ENCODE data around the gene CPTP.

CPTP gene

DNA sequence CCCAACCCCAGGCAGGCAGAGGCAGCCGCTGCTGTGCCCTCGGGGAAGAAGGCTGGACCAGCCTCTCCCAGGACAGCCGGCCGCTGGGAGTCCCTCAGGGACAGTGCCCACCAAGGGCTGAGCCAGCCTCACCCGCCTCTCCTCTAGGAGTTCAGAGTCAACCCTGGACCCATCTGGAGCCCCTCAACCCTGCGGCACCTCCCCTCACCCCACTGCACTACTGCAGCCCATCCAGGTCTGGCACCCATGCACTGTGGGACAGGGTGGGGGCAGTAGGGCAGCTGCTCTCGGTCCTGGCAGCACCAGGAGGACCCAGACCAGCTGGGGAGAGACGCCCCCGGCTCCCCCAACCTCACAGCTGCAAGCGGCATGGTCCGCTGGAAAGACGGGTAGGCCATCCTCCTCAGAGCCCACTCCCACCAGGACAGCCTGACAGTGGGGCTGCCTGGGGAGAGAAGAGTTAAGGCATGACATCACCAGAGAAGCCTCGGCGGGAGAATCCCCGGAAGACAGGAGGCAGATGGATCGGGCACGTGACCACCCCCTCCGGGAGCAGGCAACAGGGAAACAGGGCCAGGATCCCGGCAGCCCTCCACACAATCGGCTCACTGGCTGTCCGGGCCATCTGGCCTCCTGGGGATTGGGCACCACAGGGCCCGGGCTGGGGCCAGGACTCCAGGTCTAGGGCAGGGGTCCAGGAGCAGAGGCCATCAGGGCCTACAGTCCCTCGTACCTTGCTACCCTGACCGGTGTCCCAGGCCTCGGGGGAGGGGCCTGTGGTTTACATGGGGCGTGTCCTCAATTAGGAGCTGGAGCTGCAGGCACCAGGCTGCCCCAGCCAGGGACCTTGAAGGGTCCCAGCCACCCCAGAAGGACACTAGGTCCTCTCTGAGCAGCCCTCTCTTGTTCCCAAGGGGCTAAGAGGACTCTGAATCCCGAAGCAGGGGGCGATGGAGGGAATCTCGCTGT lies 20.0 kb upstream of the CPTP start:
- peak overlapping the region; percentile 92 for H3K9ac ChIP-seq (ENCODE audit: insufficient read length, low read depth)
- H3K9me3 ChIP-seq (ENCODE audit: insufficient read depth, low read length): no peaks in the 10 kb centered on the region
- H3K4me1 ChIP-seq (ENCODE audit: insufficient read depth, insufficient read length): peaks cover 21% of the 10 kb centered on the region
- peaks cover 11% of the 10 kb centered on the region for H3K36me3 ChIP-seq (ENCODE audit: insufficient read depth, insufficient read length, low read length)
- no peak for TF ChIP-seq ZNF274 (IDR thresholded peaks at IDR 0.05; ENCODE audit: low read depth, low read length)
- TF ChIP-seq SUZ12 (IDR thresholded peaks at IDR 0.05; ENCODE audit: extremely low read depth, insufficient read depth, insufficient read length): no peak
- no peak for TF ChIP-seq YY1 (IDR thresholded peaks at IDR 0.05; ENCODE audit: insufficient read depth, insufficient read length)
- no peak for DNase-seq (ENCODE audit: low read depth, low spot score)
- peak overlapping the region; percentile 27 for H3K4me3 ChIP-seq (ENCODE audit: insufficient read length, low read depth)
- H3K27me3 ChIP-seq (ENCODE audit: insufficient read depth, insufficient read length): no peaks in the 10 kb centered on the region

DNA sequence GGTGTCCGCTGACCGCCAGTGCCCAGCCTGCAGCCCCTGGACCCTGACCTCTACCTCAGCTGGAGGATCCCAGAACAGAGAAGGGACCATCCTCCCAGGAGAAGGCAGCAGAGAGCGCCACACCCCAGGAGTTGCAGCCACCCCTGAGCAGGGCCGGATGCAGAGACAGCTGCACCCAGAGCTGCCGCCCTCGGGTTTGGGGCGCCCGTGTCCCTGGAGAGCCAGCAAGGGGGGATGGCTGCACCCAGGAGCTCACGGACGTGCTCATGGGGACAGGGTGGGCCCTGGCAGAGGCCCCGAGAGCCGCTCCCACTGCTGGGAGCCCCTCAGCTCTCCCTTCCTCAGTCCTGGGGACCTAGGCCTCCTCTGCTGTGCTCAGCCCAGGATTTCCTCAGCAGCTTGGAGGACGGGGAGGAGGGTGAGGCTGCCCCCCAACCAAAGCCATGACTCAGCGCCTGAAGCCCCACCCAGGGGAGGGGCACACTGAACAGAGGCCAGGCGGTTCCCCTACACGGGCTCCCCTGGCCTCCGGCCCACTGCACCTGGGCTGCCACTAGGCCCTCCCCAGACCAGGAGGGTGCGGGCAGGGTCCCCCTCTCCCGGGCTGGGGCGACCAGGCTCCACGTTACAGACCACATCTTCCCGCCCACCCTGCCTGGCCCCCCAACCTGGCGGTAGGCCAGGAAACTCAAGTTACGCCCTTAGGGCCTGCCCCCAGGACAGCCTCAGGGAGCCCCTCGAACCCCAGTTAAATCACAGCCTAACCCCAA lies 19.1 kb upstream of the CPTP start:
- H3K36me3 ChIP-seq (ENCODE audit: insufficient read depth, insufficient read length, low read length): peaks cover 19% of the 10 kb centered on the region
- peak overlapping the region; percentile 27 for H3K4me3 ChIP-seq (ENCODE audit: insufficient read length, low read depth)
- DNase-seq (ENCODE audit: low read depth, low spot score): no peak
- H3K9ac ChIP-seq (ENCODE audit: insufficient read length, low read depth): peak overlapping the region; percentile 92
- TF ChIP-seq YY1 (IDR thresholded peaks at IDR 0.05; ENCODE audit: insufficient read depth, insufficient read length) (no peak), SUZ12 (IDR thresholded peaks at IDR 0.05; ENCODE audit: extremely low read depth, insufficient read depth, insufficient read length) (no peak), ZNF274 (IDR thresholded peaks at IDR 0.05; ENCODE audit: low read depth, low read length) (no peak)
- H3K9me3 ChIP-seq (ENCODE audit: insufficient read depth, low read length): no peaks in the 10 kb centered on the region
- peaks cover 25% of the 10 kb centered on the region for H3K4me1 ChIP-seq (ENCODE audit: insufficient read depth, insufficient read length)
- H3K27me3 ChIP-seq (ENCODE audit: insufficient read depth, insufficient read length): no peaks in the 10 kb centered on the region

DNA sequence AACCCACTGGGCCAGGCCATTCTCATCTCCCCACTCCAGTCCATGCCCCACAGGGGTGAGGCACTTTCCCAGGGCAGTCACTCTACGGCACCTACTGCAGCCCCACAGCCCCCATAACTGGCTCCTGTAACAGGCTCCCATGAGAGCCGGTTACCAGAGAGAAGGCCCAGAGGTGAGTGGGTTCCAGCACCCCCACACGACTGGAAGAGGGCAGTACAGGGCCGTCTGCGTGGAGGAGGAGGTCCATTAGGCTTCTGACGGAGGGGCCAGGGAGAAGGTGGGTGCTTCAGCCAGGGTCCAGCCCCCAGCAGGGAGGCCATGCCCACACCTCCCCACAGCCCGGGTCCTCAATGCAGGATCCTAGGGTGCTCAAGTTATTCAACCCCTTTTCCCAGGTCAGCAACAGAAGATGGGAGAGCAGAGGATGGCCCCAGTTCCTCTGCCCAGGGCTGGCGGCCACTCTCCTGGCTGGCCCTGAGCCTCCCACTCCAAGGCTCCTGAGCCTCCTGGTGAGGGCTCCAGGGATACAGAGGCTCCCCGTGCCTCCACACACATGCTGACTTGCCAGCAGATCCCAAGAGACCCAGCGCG lies 18.4 kb upstream of the CPTP start:
- H3K9me3 ChIP-seq (ENCODE audit: insufficient read depth, low read length): no peaks in the 10 kb centered on the region
- peak overlapping the region; percentile 72 for H3K4me3 ChIP-seq (ENCODE audit: insufficient read length, low read depth)
- TF ChIP-seq YY1 (IDR thresholded peaks at IDR 0.05; ENCODE audit: insufficient read depth, insufficient read length) (no peak), SUZ12 (IDR thresholded peaks at IDR 0.05; ENCODE audit: extremely low read depth, insufficient read depth, insufficient read length) (no peak), ZNF274 (IDR thresholded peaks at IDR 0.05; ENCODE audit: low read depth, low read length) (no peak)
- H3K27me3 ChIP-seq (ENCODE audit: insufficient read depth, insufficient read length): no peaks in the 10 kb centered on the region
- H3K36me3 ChIP-seq (ENCODE audit: insufficient read depth, insufficient read length, low read length): peaks cover 24% of the 10 kb centered on the region
- H3K9ac ChIP-seq (ENCODE audit: insufficient read length, low read depth): peak overlapping the region; percentile 92
- H3K4me1 ChIP-seq (ENCODE audit: insufficient read depth, insufficient read length): peaks cover 26% of the 10 kb centered on the region
- DNase-seq (ENCODE audit: low read depth, low spot score): no peak

DNA sequence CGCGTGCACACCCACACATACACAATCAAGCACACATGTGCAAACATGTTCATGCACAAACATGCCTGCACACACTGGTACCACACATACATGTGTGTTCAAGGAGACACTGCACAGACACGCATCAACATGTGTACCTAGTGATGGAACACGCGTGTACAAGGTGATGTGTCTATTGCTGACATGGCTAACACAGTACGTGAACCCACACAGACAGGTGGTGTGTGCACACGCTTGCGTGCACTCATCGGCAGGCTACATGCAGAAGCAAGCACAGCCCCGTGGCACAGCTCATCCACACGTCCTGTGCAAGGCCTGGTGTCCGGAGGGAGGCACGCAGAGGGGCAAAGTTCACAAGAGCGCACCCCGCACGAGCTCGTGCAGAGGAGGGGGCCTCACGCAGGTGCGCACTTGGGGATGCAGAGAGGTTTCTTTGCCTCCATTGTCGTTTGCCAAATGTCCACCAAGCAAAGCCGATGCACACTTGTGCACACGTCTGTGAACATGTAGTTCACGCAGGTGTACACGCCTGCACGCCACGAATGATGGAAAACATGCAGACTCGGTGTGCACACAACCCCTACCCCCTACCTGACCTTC lies 17.8 kb upstream of the CPTP start:
- TF ChIP-seq SUZ12 (IDR thresholded peaks at IDR 0.05; ENCODE audit: extremely low read depth, insufficient read depth, insufficient read length): no peak
- TF ChIP-seq YY1 (IDR thresholded peaks at IDR 0.05; ENCODE audit: insufficient read depth, insufficient read length): no peak
- TF ChIP-seq ZNF274 (IDR thresholded peaks at IDR 0.05; ENCODE audit: low read depth, low read length): no peak
- Histone ChIP-seq H3K4me1 (ENCODE audit: insufficient read depth, insufficient read length) (peaks cover 26% of the 10 kb centered on the region), H3K4me3 (ENCODE audit: insufficient read length, low read depth) (peak overlapping the region; percentile 72), H3K9ac (ENCODE audit: insufficient read length, low read depth) (peak overlapping the region; percentile 92), H3K27me3 (ENCODE audit: insufficient read depth, insufficient read length) (no peaks in the 10 kb centered on the region), H3K9me3 (ENCODE audit: insufficient read depth, low read length) (no peaks in the 10 kb centered on the region), H3K36me3 (ENCODE audit: insufficient read depth, insufficient read length, low read length) (peaks cover 30% of the 10 kb centered on the region)
- no peak for DNase-seq (ENCODE audit: low read depth, low spot score)

DNA sequence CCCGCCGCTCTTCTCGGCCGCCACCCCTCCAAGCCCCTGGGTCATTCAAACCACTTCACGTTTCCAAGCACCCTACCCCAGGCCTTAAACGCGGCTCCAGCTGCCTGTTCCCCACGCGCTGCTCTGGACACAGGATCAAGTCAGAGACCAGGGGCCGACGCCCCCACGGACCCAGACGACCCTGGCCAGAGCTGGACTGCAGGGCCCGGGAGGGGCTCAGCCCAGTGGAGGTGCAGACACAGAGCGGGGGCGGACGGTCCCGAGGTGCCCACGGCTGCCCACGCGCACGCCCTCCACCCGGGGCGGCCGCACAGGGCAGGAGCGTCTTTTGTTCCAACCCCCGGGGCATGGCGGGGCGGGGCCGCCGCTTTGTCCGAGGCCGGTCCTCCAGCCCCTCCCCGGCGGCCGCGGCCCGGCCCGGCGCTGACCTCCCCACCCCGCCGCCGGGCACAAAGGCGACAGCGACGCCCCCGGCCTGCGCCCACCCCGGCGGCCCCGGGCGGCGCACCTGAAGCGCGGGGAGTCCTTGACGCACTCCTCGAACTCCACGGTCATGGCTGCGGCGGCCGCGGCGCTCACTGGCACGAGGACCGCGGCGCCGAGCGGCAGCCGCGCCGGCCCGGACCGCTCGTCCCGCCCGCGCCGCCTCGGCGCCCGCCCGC lies 17.2 kb upstream of the CPTP start:
- no peaks in the 10 kb centered on the region for H3K27me3 ChIP-seq (ENCODE audit: insufficient read depth, insufficient read length)
- TF ChIP-seq SUZ12 (IDR thresholded peaks at IDR 0.05; ENCODE audit: extremely low read depth, insufficient read depth, insufficient read length) (no peak), ZNF274 (IDR thresholded peaks at IDR 0.05; ENCODE audit: low read depth, low read length) (no peak), YY1 (IDR thresholded peaks at IDR 0.05; ENCODE audit: insufficient read depth, insufficient read length) (no peak)
- no peak for DNase-seq (ENCODE audit: low read depth, low spot score)
- peak overlapping the region; percentile 92 for H3K9ac ChIP-seq (ENCODE audit: insufficient read length, low read depth)
- peak overlapping the region; percentile 72 for H3K4me3 ChIP-seq (ENCODE audit: insufficient read length, low read depth)
- no peaks in the 10 kb centered on the region for H3K9me3 ChIP-seq (ENCODE audit: insufficient read depth, low read length)
- peaks cover 24% of the 10 kb centered on the region for H3K4me1 ChIP-seq (ENCODE audit: insufficient read depth, insufficient read length)
- peaks cover 35% of the 10 kb centered on the region for H3K36me3 ChIP-seq (ENCODE audit: insufficient read depth, insufficient read length, low read length)

DNA sequence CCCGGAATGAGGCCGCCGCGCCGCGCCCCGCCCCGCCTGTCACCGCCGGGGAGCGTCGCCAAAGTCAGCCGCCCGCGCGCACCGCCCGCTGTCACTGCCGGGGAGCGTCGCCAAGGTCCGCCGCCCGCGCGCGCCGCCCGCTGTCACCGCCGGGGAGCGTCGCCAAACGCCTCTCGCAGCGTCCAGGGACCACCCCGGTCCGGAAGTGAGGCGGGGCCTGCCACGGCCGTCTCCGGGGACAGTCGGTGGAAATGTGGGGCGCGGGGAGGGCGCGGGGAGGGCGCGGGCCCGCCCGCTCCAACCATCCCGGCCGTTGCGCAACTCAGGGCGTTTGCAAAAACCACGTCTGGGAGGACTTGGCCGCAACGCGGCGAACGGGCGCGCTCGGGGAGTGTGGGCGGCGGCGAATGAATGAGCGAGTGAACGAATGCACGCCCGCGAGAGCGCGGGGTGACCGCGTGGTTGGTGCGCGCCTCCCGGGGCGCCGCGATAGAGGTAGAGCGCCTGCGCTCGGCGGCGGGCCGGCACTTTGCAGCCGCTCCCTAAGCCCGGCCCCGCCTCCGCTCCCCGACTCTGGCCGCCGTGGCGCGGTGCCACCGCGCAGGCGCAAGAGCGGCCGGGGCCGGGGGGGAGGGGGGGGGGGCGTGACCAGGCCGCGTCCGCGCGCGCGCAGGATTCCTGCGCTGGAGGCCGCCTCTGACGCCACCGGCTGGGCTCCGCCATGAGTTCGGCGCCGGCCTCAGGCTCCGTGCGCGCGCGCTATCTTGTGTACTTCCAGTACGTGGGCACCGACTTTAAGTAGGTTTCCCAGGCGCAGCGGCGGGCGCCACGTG lies 16.5 kb upstream of the CPTP start, which contains the start of the genes ACAP3 and PUSL1:
ACAP3 (minus strand) TSS at position 8 of the 833 bp plus-strand sequence. CDS start 115 bp downstream, outside the sequence.
PUSL1 (plus strand) TSS at position 675 of the 833 bp plus-strand sequence; CDS start at position 722, 47 bp downstream.
- Histone ChIP-seq H3K9ac (ENCODE audit: insufficient read length, low read depth) (peak within 1 kb of the TSS; percentile 92), H3K4me1 (ENCODE audit: insufficient read depth, insufficient read length) (peaks cover 18% of the 10 kb centered on the region), H3K4me3 (ENCODE audit: insufficient read length, low read depth) (peak within 1 kb of the TSS; percentile 72), H3K36me3 (ENCODE audit: insufficient read depth, insufficient read length, low read length) (peaks cover 42% of the 10 kb centered on the region), H3K9me3 (ENCODE audit: insufficient read depth, low read length) (no peaks in the 10 kb centered on the region), H3K27me3 (ENCODE audit: insufficient read depth, insufficient read length) (no peaks in the 10 kb centered on the region)
- TF ChIP-seq YY1 (IDR thresholded peaks at IDR 0.05; ENCODE audit: insufficient read depth, insufficient read length) (no peak), ZNF274 (IDR thresholded peaks at IDR 0.05; ENCODE audit: low read depth, low read length) (no peak)
- peak; percentile 71 for DNase-seq (ENCODE audit: low read depth, low spot score)
